Natural killer cell (primary cell): ENCODE data around the gene USP6NL. TPM values are rescaled to one million over a fixed set of nuclear protein-coding genes. Genes with fewer than 3 reads are reported as not detected.

Experiments used
- ATAC-seq, 3 donors: fragments of 150-1000 bp in 2 of 3; fragments of 200-7000 bp in 1 of 3; cut with Tn5 transposase; 1 replicate in 1 of 3; 2 replicates in 2 of 3; pipeline ENCODE4 v1.10.0; 2021; ENCODE audit warnings: mild to moderate bottlenecking in 2 of 3, moderate library complexity in 2 of 3
- DNase-seq, 2 donors: peaks; one replicate each; pipeline versions ENCODE4 v3.0.0 to v3.0.0-alpha.2; 2013 to 2021; ENCODE audit warnings: mixed read lengths in 1 of 2
- H3K27ac ChIP-seq: one replicate; pipeline ENCODE4 v1.5.1; 2013; ENCODE audit warnings: mild to moderate bottlenecking, low read length
- H3K27me3 ChIP-seq: one replicate; pipeline ENCODE4 v1.6.1; 2013; ENCODE audit warnings: low read length; ENCODE audit not compliant: control insufficient read depth, insufficient read depth
- H3K36me3 ChIP-seq: one replicate; pipeline ENCODE4 v1.6.1; 2013; ENCODE audit warnings: low read length; ENCODE audit not compliant: control insufficient read depth, insufficient read depth
- H3K4me1 ChIP-seq: one replicate; pipeline ENCODE4 v1.6.1; 2013; ENCODE audit warnings: low read length; ENCODE audit not compliant: control insufficient read depth, insufficient read depth
- H3K4me3 ChIP-seq: one replicate; pipeline ENCODE4 v1.5.1; 2013; ENCODE audit warnings: low read length
- H3K9me3 ChIP-seq: one replicate; pipeline ENCODE4 v1.6.1; 2013; ENCODE audit warnings: low read length; ENCODE audit not compliant: control insufficient read depth, insufficient read depth
- H3K27ac Mint-ChIP-seq, 2 donors: one replicate each; pipeline ENCODE4 v1.8.0; 2022; ENCODE audit warnings: mild to moderate bottlenecking in 2 of 2, mixed read lengths in 2 of 2, moderate library complexity in 1 of 2
- H3K27me3 Mint-ChIP-seq, 2 donors: one replicate each; pipeline ENCODE4 v1.8.0; 2022; ENCODE audit warnings: low read depth in 2 of 2, mixed read lengths in 2 of 2
- H3K36me3 Mint-ChIP-seq: one replicate; pipeline ENCODE4 v1.8.0; 2022; ENCODE audit warnings: mixed read lengths
- H3K4me1 Mint-ChIP-seq, 2 donors: one replicate each; pipeline ENCODE4 v1.8.0; 2022; ENCODE audit warnings: mixed read lengths in 2 of 2
- H3K4me3 Mint-ChIP-seq: one replicate; pipeline ENCODE4 v1.8.0; 2022; ENCODE audit warnings: mild to moderate bottlenecking, moderate library complexity, mixed read lengths
- H3K9me3 Mint-ChIP-seq, 2 donors: one replicate each; pipeline ENCODE4 v1.8.0; 2022; ENCODE audit warnings: mixed read lengths in 2 of 2
- WGBS: methylation state at CpG from one replicate; pipeline ENCODE4 v1.1.7; 2013; ENCODE audit warnings: missing lambda C conversion rate; ENCODE audit not compliant: insufficient coverage; 5-methylcytosine and 5-hydroxymethylcytosine counted together
- intact Hi-C: fragments of 100-400 bp; cut with micrococcal nuclease; formaldehyde crosslinking; loops from one replicate; pipeline ENCODE4 v1.14.2; 2022
- total RNA-seq, 4 donors: library from RNA; stranded (reverse); fragments of 120-200 nt in 1 of 4; gene quantifications; one replicate each; pipeline versions ENCODE4 v1.2.3 to v1.2.4, GENCODE V29; 2013 to 2022
- TF ChIP-seq, protein P1 (sequence below): fragments of 200-600 bp; IDR thresholded peaks from one replicate; pipeline ENCODE4 v1.8.0; 2022; ENCODE audit warnings: antibody characterized with exemption

USP6NL gene
- total RNA-seq, 3 donors from 2014 or later (not counting 1 experiment from before 2014, with no cell fraction given): 2.3 to 3.7 (median 2.5) TPM

DNA sequence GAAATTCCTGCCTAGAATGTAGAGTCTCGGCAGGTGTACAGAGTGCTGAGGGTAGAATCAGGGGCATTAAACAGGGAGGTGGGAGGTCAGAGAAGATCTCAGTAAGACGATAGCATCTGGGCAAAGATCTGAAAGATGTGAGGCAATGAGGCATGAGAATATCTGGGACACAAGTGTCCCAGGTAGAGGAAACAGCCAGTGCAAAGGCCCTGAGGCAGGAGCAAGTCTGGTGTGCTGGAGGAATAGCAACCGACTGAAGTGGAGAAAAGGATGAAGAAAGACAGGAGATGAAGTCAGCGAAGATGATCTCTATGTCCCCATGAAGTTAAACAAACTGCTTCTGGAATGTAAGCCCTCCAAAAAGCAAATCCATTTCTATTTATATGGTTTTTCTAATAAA lies 84.4 kb downstream of the USP6NL start:
- TF ChIP-seq, protein P1, sequence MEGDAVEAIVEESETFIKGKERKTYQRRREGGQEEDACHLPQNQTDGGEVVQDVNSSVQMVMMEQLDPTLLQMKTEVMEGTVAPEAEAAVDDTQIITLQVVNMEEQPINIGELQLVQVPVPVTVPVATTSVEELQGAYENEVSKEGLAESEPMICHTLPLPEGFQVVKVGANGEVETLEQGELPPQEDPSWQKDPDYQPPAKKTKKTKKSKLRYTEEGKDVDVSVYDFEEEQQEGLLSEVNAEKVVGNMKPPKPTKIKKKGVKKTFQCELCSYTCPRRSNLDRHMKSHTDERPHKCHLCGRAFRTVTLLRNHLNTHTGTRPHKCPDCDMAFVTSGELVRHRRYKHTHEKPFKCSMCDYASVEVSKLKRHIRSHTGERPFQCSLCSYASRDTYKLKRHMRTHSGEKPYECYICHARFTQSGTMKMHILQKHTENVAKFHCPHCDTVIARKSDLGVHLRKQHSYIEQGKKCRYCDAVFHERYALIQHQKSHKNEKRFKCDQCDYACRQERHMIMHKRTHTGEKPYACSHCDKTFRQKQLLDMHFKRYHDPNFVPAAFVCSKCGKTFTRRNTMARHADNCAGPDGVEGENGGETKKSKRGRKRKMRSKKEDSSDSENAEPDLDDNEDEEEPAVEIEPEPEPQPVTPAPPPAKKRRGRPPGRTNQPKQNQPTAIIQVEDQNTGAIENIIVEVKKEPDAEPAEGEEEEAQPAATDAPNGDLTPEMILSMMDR: no peak
- WGBS: 94% methylated on average over 4 of the region's 4 CpGs
- Mint-ChIP-seq H3K27me3 (peaks cover 0 to 4% of the 10 kb centered on the region in 2 donors), H3K36me3 (no peaks in the 10 kb centered on the region), H3K9me3 (no peaks in the 10 kb centered on the region), H3K27ac (peak overlapping the region; percentile 9 to 73), H3K4me3 (peak overlapping the region; percentile 50), H3K4me1 (peaks cover 0 to 12% of the 10 kb centered on the region in 2 donors)
- Histone ChIP-seq H3K36me3 (no peaks in the 10 kb centered on the region), H3K27ac (no peak overlapping the region), H3K4me1 (no peaks in the 10 kb centered on the region), H3K9me3 (no peaks in the 10 kb centered on the region), H3K4me3 (no peak overlapping the region), H3K27me3 (no peaks in the 10 kb centered on the region)
- intact Hi-C loops: no loop called here
- no peak for ATAC-seq
- DNase-seq: no peak

DNA sequence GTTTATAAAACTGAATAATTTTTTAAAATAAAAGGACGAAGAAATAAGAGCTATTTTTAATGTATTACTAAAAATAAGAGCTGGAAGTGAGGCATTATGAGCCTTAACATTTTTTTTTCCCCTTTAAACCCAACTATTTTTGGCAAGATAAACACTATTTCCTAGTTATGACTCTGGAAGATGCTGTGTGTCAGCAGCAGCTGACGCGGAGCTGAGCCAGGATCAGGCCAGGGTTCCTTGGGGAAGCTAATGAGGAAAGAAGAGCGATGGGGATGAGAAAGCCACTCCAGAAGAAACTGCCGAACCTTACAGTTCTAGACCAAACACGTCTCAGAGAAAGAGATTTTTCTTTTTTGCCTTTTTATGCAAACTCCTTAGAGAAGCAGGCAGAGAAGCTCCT lies 85.9 kb downstream of the USP6NL start:
- H3K36me3 ChIP-seq: no peaks in the 10 kb centered on the region
- H3K9me3 Mint-ChIP-seq: no peaks in the 10 kb centered on the region
- H3K27me3 Mint-ChIP-seq: peaks cover 0 to 4% of the 10 kb centered on the region in 2 donors

GRCh38 chr10:11522821-11523245 lies 88.6 kb downstream of the USP6NL start:
- Mint-ChIP-seq H3K9me3 (no peaks in the 10 kb centered on the region), H3K36me3 (no peaks in the 10 kb centered on the region), H3K4me1 (peaks cover 0 to 2% of the 10 kb centered on the region in 2 donors), H3K4me3 (no peak overlapping the region), H3K27me3 (peaks cover 0 to 4% of the 10 kb centered on the region in 2 donors), H3K27ac (no peak overlapping the region)
- H3K9me3 ChIP-seq: no peaks in the 10 kb centered on the region
- H3K4me3 ChIP-seq: no peak overlapping the region
- TF ChIP-seq, protein P1: no peak
- H3K27ac ChIP-seq: no peak overlapping the region
- WGBS: 66% methylated on average over 4 of the region's 4 CpGs
- H3K4me1 ChIP-seq: no peaks in the 10 kb centered on the region
- no peaks in the 10 kb centered on the region for H3K27me3 ChIP-seq
- H3K36me3 ChIP-seq: no peaks in the 10 kb centered on the region
- DNase-seq (no peak), ATAC-seq (no peak)
- intact Hi-C loops: no loop called here

More for the DNA sequence above, 85.9 kb downstream of the USP6NL start:
- Histone ChIP-seq H3K4me1 (no peaks in the 10 kb centered on the region), H3K4me3 (no peak overlapping the region), H3K9me3 (no peaks in the 10 kb centered on the region), H3K27me3 (no peaks in the 10 kb centered on the region), H3K27ac (no peak overlapping the region)
- Mint-ChIP-seq H3K36me3 (no peaks in the 10 kb centered on the region), H3K4me1 (peaks cover 0 to 12% of the 10 kb centered on the region in 2 donors), H3K4me3 (no peak overlapping the region), H3K27ac (no peak overlapping the region)
- TF ChIP-seq, protein P1: no peak
- intact Hi-C loops: no loop called here
- 98% methylated on average over 5 of the region's 6 CpGs for WGBS
- no peak for ATAC-seq
- no peak for DNase-seq

DNA sequence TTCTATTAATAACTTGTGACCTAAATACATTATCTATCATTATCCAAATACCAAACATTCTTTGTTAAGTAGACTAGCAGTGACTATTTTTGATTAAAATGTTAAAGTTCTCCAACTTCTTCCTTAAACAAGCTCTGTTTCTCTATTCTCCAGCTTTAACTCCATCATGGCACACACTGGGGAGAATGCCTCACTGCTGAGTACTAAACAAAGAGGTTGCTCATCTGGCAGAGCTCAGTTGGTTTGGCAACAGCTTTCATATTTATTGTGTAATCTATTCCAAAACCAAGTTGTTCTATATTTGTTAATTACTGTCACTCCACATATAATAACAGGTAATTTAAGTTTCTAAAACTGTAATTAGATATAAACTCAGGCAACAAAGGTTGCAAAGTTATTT lies 89.6 kb downstream of the USP6NL start:
- intact Hi-C loops: no loop called here
- no peaks in the 10 kb centered on the region for H3K36me3 ChIP-seq

More for the DNA sequence above, 89.6 kb downstream of the USP6NL start:
- no peak for DNase-seq
- Histone ChIP-seq H3K9me3 (no peaks in the 10 kb centered on the region), H3K4me3 (no peak overlapping the region), H3K4me1 (no peaks in the 10 kb centered on the region), H3K27me3 (no peaks in the 10 kb centered on the region), H3K27ac (no peak overlapping the region)
- Mint-ChIP-seq H3K27me3 (peaks cover 0 to 4% of the 10 kb centered on the region in 2 donors), H3K36me3 (no peaks in the 10 kb centered on the region), H3K27ac (no peak overlapping the region), H3K4me1 (no peaks in the 10 kb centered on the region), H3K4me3 (no peak overlapping the region), H3K9me3 (no peaks in the 10 kb centered on the region)
- ATAC-seq: no peak
- TF ChIP-seq, protein P1: no peak
